Keratinocyte (primary cell): ENCODE measurements around the gene KCNN3.

Experiments
- CTCF ChIP-seq, 3 experiments: IDR thresholded peaks in 1 of 3; conservative IDR thresholded peaks in 1 of 3; optimal IDR thresholded peaks in 1 of 3; 2 replicates in 2 of 3; 3 replicates in 1 of 3; pipeline versions ENCODE3 to v1.5.1; 2011; ENCODE audit warnings: low read length in 3 of 3, mild to moderate bottlenecking in 3 of 3, moderate library complexity in 2 of 3, control low read depth in 1 of 3, inconsistent platforms in 1 of 3; ENCODE audit not compliant: insufficient read depth in 2 of 3; ENCODE audit errors: extremely low read depth in 1 of 3
- EZH2 ChIP-seq: IDR thresholded peaks from one replicate; pipeline ENCODE4 v1.6.1; 2012; ENCODE audit warnings: inconsistent platforms, mild to moderate bottlenecking, low read length, moderate library complexity

- TF ChIP-seq CTCF (optimal IDR thresholded peaks at IDR 0.05 in 1 of 3, IDR thresholded peaks at IDR 0.05 in 1 of 3, conservative IDR thresholded peaks at IDR 0.05 in 1 of 3; ENCODE audit: extremely low read depth in 1 of 3, insufficient read depth in 2 of 3, low read length in 3 of 3) (no peak), EZH2 (no peak)
Observed at GRCh38 chr1:154857022-154857421, 13.1 kb downstream of the KCNN3 start.
